A172 (cell line): ENCODE results near the gene PPIG. TPM values are rescaled to one million over a fixed set of nuclear protein-coding genes. Genes with fewer than 3 reads are reported as not detected.
A peak's percentile ranks its signal among the peaks of the same experiment; 100 is the strongest.
"Not testable (repeated sequence)": the region's sequence is repeated elsewhere in the genome, so short reads cannot be mapped to it uniquely, and the experiment has no call there.

Experiments used
- DNase-seq: peaks from one replicate; pipeline ENCODE4 v3.0.0-alpha.2; 2015; ENCODE audit warnings: low spot score
- total RNA-seq: library from RNA; depleted of rRNA; stranded (reverse); fragments of >200 nt; shearing (Covaris generic); gene quantifications from 2 replicates; pipeline ENCODE4 v1.2.3, GENCODE V29; 2014; rRNA removed

PPIG gene
- 30.4 and 48.6 TPM in 2 replicates for total RNA-seq

DNA sequence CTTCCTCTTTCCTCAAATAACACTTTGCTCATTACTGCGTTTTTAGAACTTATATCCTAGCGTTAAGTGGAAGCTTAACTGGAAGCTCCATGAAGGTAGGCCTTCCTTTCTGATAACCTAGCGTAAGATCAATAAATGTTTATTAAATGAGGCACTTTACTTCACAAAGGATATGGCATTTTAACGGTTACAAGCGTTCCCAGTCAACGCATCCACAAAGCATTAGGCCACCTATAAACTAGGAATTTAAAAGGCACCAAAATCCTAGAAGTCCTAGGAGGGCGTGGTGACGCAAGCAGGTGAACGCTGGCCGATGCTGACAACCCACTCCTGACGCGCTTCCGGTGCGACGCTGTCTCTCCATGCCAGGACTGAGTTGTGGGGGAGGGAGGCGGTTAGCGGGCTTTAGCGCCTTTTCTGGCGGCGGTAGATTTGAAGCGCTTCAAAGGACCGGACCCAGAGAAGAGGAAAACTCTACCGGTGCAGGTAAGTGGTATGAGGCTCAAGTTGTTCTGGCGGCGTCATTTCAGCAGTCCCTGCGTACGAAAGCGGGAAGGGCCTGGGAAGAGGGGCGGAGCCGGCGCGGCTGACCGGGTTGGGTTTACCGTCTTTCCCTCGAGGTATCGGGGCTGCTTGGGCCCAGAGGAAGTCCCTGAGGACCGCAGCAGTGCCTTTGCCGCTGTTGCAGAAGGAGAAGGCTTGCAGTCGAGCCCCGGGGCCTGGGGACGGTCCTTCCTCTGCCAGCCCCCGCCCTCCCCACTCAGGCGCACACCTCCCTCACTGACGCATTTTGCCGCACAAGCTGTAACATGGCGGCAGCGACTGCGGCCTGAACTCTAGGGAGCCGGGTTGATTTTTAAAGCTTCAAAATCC is at the start of gene PPIG:
PPIG (plus strand) TSS at position 347 of the 873 bp plus-strand sequence. CDS start 19,691 bp downstream, outside the sequence.
- peak; percentile 94 for DNase-seq

- DNase-seq, result not testable (repeated sequence)
Measured at GRCh38 chr2:169539460-169539859, 44.7 kb upstream of the PPIG start.

- DNase-seq, result no peak
Measured at GRCh38 chr2:169540146-169540545, 44.0 kb upstream of the PPIG start.

- DNase-seq, result no peak
Measured at GRCh38 chr2:169542433-169542832, 41.7 kb upstream of the PPIG start.

- no peak for DNase-seq
Measured at GRCh38 chr2:169546756-169547155, 37.4 kb upstream of the PPIG start.

- no peak for DNase-seq
Measured at GRCh38 chr2:169561364-169561763, 22.8 kb upstream of the PPIG start.

GRCh38 chr2:169562084-169562483 is 22.1 kb upstream of the PPIG start:
- DNase-seq, result not testable (repeated sequence)

DNA sequence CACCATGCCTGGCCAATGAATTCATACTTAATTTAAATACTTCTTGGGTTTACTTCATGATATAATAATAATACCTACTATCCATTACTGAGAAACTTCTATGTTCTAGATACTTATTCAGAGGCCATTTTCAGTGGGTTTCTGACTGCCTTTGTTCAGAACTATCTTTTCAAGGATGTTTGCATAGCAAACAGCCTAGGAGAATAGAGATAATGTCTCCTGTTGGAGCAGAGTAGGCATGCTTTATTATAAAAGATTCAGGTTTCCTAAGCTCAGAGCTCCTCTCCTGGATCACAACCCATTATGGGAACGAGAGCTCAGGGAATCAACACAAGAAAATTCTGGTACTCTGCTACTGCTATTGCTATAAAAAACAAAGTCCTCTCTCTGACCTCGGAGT is 21.6 kb upstream of the PPIG start:
- no peak for DNase-seq

DNA sequence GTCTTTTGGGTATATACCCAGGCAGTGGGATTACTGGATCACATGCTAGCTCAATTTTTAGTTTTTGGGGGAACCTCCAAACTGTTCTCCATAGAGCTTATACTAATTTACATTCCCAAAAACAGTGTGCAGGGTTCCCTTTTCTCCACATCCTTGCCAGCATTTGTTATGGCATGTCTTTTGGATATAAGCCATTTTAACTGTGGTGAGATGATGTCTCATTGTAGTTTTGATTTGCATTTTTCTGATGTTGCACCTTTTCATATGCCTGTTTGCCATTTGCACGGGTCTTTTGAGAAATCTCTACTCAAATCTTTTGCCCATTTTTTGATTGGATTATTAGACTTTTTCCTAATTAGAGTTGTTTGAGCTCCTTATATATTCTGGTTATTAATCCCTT is 18.5 kb upstream of the PPIG start:
- no peak for DNase-seq

- no peak for DNase-seq
Measured at GRCh38 chr2:169569948-169570347, 14.2 kb upstream of the PPIG start.

DNA sequence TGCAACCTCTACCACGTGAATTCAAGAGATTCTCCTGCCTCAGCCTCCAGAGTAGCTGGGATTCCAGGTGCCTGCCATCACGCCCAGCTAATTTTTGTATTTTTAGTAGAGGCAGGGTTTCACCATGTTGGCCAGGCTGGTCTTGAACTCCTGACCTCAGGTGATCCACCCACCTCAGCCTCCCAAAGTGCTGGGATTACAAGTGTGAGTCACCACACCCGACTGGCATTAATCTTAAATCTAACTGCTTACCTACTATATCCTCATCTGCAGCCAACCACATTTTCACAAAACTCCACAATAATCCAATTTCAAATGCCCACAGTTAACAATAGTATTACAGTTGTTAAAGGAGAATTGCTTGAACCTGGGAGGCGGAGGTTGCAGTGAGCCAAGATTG is 13.4 kb upstream of the PPIG start:
- not testable (repeated sequence) for DNase-seq

DNA sequence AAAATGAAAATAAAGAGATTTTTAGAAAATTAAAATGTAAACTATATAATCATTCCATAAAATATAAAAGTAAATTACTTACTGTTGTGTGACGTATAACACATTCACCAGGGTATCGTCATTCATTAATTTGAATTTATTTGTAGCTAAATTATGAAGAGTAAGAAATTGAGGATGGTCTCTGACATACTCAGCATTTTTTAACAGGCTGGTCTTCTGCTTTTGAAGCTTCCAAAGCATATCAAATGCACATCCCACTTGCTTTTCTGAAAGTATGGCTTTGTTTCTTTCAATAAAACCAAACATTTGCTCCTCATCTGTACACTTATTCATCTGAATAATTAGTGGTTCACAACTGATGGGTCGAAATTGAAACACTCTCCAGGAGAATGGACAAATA is 12.6 kb upstream of the PPIG start:
- DNase-seq, result no peak

- DNase-seq, result no peak
Measured at GRCh38 chr2:169572189-169572588, 12.0 kb upstream of the PPIG start.

DNA sequence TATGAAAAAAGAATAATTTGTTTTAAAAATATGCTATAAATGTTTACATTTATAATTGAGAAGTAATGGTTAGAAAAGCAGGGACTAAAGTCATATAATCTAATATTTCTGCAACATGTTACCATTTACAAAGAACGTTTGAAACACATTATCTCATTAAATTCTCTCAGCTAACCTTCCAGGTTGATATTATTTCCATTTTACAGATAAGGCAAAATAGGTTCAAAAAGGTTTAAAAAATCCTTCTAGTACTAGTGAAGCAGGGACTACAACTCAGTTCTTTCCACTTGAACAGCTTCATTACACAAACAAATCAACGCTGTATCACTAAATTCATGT is 11.4 kb upstream of the PPIG start:
- no peak for DNase-seq

DNA sequence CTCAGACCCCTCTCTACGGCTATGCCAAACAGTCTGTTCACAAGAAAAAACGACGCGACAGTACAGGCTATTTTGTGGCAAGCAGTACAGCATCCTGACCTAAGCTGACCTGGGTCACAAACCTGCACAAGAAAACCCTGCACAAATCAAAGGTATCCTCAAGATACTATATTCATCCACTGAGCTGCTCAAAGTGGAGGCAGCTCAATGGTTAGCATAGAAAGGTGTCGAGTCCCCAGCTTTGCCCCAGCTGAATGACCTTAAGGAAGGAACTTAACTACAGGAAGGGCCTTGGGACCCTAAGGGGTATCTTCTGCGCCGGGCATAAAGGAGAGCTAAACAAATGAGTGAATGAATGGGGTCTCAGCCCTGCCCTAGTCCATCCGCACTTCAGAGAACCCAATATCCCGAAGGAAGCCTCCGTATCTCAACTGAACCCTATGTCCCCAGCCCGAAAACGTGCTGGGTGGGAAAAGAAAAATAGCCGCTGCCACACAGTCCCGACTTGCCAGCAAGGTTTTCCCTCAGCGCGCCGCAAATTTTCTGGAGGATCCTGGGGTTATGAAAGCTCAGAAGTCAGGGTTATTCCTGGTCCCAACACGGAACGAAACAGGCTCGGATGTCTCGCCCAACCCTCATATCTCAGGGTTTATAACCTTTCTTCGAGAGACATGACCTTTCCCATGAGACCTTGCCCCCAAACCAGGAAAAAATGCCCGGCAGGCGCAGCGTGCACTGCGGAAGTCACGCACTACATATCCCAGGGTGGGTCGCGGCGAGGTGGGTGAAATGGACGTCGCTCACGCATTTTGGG is 10.8 kb upstream of the PPIG start, which contains the start of gene FASTKD1:
FASTKD1 (minus strand) TSS at position 706 of the 814 bp plus-strand sequence. CDS start 1,836 bp downstream, outside the sequence.
- peak; percentile 85 for DNase-seq

GRCh38 chr2:169573974-169574299 is 10.2 kb upstream of the PPIG start:
- no peak for DNase-seq

DNA sequence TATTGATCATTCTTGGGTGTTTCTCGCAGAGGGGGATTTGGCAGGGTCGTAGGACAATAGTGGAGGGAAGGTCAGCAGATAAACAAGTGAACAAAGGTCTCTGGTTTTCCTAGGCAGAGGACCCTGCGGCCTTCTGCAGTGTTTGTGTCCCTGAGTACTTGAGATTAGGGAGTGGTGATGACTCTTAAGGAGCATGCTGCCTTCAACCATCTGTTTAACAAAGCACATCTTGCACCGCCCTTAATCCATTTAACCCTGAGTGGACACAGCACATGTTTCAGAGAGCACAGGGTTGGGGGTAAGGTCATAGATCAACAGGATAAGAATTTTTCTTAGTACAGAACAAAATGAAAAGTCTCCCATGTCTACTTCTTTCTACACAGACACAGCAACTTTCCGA is 9.6 kb upstream of the PPIG start:
- DNase-seq, result not testable (repeated sequence)

GRCh38 chr2:169575264-169575663 is 8.9 kb upstream of the PPIG start:
- not testable (repeated sequence) for DNase-seq

DNA sequence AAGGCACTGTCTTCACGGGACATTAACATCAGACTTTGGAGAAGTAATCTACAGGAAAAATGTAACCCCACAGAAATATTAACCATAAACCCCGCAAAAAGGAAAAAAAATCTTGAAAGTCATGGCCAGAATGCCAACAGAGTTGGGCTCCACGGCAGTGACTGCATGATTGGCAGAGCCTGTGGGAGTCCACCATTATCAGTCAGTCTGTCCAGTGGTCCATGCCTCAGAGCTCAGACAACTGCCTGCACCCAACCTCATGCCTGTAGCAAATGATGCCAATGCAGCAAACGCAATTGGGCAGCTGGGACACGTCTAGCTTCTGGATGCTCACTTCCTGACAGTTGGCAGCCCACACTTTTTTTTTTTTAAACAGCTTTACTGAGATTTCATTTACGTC is 5.1 kb upstream of the PPIG start:
- no peak for DNase-seq

DNA sequence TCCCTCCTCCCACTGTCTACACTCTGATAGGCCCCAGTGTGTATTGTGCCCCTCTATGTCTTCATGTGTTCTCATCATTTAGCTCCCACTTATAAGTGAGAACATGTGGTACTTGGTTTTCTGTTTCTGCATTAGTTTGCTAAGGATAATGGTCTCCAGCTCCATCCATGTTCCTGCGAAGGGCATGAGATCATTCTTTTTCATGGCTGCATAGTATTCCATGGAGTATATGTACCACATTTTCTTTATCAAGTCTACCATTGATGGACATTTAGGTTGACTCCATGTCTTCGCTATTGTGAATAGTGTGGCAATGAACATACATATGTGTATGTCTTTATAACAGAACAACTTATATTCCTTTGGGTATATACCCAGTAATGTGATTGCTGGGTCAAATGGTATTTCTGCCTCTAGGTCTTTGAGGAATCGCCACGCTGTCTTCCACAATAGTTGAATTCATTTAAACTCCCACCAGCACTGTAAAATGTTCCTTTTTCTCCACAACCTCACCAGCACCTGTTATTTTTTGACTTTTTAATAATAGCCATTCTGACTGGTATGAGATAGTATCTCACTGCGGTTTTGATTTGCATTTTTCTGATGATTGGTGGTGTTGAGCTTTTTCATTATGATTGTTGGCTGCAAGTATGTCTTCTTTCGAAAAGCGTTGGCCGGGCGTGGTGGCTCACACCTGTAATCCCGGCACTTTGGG is 1.4 kb upstream of the PPIG start:
- not testable (repeated sequence) for DNase-seq

- DNase-seq, result no peak
Measured at GRCh38 chr2:169583518-169583917, 633 bp upstream of the PPIG start.

- DNase-seq, result no peak
Measured at GRCh38 chr2:169585673-169586072, 1.5 kb downstream of the PPIG start.
